Activated naive CD4-positive, alpha-beta T cell treated with Interleukin-2 at 50 U/mL for 16 hours (primary cell): ENCODE measurements around the gene FAR2.
"Not testable (repeated sequence)": the region's sequence is repeated elsewhere in the genome, so short reads cannot be mapped to it uniquely, and the experiment has no call there.

Experiments
- DNase-seq: peaks from one replicate; pipeline ENCODE4 v3.0.0-alpha.2; 2020

The FAR2 gene

DNA sequence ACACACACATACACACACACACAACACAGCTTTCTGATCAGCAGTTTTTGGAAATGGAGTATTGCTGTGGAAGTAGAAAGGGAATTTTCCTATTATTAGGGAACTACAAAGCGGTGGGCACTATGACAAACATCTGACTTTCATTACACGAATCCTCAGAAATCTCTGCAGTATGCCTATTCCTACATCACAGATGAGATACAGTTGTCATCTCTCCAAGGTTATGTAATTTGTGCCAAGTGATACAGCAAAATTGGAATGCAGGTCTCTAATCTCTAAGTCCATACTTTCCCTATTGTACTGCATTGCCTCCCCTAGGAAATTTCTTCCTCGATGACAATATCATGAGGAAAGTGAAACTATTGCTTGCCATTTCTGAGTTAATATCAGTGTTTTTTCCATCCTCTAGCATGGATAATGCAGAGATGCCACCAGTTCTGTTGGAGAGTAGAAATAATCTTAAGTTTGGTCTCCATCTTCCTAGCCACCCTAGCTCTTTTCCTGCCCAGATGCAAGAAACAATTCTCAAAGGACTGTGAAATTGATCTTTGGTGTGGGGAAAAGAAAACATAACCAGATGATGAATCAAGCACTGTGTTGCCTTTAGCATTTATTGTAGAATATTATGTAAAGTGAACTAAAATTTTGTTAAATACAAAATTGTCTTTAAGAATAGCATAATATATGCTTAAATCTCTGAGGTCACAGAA is 137.2 kb downstream of the FAR2 start:
- no peak for DNase-seq

DNA sequence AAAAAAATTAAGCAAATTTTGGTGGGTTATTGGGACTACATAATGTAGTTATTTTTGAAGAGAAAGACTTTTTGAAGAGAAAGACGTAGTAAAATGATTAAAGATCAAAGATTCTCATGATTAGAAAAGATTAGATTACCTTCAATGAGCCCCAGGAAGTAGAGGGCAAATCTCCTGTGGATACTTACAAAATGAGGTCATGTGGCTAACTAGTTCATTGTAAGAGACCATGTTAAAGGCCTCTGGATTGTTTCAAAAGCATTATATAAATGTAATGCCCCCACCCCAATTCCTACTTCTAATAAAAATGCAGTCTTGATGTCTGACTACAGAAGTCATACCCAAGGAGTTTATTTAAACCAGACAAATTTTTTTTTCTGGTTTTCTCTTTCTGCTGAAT is 138.5 kb downstream of the FAR2 start:
- no peak for DNase-seq

- no peak for DNase-seq
Measured at GRCh38 chr12:29288031-29288430, 139.0 kb downstream of the FAR2 start.

DNA sequence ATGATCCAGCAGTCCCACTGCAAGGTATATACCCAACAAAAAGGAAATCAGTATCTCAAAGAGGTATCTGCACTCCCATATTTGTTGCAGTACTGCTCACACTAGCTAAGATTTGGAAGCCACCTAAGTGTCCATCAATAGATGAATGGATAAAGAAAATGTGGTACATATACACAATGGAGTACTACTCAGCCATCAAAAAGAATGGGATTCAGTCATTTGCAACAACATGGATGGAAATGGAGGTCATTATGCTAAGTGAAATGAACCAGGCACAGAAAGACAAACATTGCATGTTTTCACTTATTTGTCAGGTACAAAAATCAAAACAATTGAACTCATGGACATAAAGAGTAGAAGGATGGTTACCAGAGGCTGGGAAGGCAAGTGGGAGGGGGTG is 141.4 kb downstream of the FAR2 start:
- not testable (repeated sequence) for DNase-seq

GRCh38 chr12:29291226-29291625 is 142.1 kb downstream of the FAR2 start:
- no peak for DNase-seq

DNA sequence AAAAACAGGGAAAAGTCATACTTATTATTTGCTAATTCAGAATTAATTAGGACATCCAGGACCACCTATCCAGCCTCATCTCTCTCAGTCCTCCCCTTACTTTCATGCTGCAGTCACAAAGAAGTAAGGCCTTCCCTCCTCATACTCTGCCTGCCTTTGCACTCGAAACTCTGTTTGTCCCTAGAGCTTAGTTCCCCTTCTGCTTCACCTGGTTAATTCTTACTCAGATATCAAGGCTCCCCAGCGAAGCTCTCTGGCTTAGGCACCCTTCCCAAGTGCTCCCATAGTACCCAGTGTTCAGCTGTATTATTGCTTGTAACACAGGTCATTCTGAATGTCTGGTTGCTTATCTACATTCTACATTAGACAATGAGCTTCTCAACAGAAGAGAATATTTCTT is 150.6 kb downstream of the FAR2 start:
- no peak for DNase-seq

GRCh38 chr12:29301114-29301513 is 152.0 kb downstream of the FAR2 start:
- DNase-seq: no peak

- DNase-seq: no peak
Measured at GRCh38 chr12:29304388-29304787, 155.3 kb downstream of the FAR2 start.

DNA sequence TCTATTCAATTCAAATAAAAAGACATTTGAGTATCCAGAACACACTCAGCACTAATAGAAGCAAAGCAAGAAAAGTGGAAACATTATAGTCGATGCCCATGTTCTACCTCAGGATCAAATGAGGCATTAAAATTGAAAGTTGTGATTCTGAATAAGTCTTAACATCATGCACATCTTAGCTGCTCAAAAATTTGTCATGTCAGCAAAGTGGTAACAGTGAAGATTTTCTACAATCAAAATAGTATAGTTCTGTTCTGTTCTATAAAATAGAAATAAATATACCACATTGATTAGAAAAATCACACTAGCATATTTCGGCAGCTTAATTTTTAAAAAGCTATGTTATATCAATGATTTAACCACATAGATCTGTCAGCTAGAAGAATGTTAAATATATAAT is 157.2 kb downstream of the FAR2 start:
- no peak for DNase-seq

DNA sequence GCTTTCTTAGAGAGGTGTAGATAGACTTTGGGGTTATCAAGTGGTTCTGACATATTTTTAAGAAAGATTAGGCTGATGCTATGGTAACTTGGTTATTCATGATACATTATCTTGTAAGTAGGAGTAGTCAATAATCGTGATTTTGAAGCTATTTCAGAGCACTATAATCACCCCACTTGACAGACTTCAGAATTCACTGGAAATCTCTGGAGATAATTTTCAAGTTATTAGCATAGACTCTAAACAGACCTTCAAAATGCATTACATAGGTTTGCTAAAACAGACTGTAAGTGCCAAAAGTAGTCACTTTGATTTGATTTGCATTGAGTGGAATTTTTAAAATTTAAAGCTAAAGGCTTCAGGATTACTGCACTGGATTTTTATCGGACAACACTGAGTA is 157.6 kb downstream of the FAR2 start:
- no peak for DNase-seq

DNA sequence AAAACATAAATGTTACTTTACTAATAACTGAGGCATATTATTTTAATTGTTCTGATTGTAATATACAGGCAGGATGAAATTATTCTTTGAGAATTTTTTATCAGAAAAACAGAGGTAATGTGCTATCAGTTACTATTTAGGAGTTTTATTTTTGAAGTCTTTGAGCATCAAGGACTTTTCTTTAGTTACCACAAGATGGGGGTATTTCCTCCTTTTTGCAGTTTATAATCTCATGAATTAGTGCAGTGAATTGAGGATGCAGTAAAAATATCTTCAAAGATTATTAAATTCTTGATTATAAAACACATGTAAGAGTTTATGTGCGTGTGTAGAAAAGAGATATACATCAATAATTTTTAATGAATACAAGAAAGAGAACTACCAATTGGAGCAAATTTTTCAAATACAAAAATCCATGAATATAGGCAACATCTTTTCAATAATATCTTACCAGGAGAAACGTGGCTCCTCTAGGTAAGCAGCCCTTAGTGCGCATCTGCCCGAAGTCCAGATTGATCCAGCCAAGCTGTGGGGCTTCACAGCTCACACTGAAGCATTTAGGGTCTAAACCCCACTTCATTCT is 160.3 kb downstream of the FAR2 start:
- no peak for DNase-seq

- DNase-seq: no peak
Measured at GRCh38 chr12:29310899-29311298, 161.8 kb downstream of the FAR2 start.

- no peak for DNase-seq
Measured at GRCh38 chr12:29314416-29314815, 165.3 kb downstream of the FAR2 start.

- DNase-seq: no peak
Measured at GRCh38 chr12:29316752-29317151, 167.7 kb downstream of the FAR2 start.

DNA sequence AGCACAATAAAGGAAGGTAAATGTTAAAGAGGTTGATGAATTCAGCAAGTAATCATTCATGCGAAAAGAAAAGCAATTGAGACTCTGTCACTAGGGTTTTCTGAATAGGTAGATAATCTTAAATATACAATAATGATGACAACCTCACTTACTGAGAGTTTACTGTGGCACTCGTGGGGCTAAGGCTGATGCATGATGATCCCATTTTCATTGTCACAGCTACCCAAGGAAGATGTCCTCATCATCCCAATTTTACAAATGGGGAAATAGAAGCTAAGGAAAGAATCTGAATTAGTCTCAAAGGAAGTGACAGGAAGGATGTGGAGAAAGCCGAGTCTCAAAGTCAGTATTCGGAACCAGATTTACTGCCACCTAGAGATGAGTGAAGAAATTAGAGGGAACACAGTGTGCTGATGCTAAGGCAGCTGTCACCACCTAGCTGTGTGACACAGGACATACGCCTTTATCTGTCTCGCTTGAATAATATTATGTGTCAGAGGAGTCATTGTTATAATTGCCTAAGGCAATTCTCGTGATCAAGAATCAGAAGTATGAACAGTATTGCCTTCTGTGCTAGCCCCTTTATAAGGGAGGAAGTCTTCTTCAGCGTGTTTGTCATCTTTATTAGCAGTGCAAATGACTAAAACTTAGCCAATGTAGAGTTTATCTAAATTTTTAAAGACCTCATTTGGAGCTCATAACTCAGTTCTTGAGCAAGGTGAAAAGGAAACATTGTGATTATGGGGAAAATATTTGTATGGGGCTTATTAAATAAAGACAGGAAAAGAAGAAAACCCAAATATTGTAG is 168.7 kb downstream of the FAR2 start:
- DNase-seq: peak; percentile 34

- DNase-seq: no peak
Measured at GRCh38 chr12:29320295-29321085, 171.4 kb downstream of the FAR2 start.

GRCh38 chr12:29322157-29322556 is 173.1 kb downstream of the FAR2 start:
- DNase-seq: no peak

- DNase-seq: no peak
Measured at GRCh38 chr12:29329411-29329810, 180.3 kb downstream of the FAR2 start.

- DNase-seq: no peak
Measured at GRCh38 chr12:29333178-29333577, 184.1 kb downstream of the FAR2 start.

- no peak for DNase-seq
Measured at GRCh38 chr12:29334937-29335336, 185.9 kb downstream of the FAR2 start.

- no peak for DNase-seq
Measured at GRCh38 chr12:29337325-29337724, 188.2 kb downstream of the FAR2 start.

DNA sequence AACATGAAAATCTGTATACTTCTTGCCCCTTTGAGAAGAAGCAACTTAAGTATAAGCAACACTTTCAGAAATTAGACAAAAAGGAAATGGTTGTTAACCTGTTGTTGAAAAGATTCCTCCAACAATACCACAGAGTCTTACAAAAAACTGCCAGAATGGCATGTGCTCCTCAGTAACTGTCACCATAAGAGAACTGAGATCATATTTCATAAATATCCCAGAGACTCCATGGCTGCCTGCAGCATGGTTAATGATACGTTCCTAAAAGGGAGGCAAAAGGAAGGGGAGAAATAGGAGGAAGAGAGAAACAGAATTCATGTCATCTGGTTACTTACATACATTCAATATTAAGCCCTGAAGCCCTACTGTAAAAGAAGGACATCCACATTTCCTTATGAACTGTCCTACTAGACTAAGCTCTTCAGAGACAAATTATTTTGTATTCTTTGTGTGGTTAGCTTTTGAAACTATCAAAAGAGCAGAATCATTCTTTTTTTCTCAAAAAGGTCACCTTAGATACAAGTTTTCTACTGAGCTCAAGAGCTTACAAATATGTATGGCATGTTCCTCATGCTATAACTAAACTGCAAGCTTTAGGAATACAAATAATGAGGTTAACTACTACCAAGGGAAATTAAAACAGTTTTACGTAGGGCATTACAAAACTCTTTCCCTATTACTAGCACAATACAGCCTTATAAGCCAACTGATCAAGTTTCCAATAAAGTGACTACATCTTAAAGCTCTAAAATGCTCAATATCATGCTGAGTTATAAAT is 194.1 kb downstream of the FAR2 start:
- no peak for DNase-seq
